Astrocyte (in vitro differentiated cells and primary cell): Measurements from ENCODE around the gene C6orf58. TPM values are rescaled to one million over a fixed set of nuclear protein-coding genes. Genes with fewer than 3 reads are reported as not detected.

ENCODE experiments used
- DNase-seq: peaks from one replicate; pipeline ENCODE4 v3.0.0-alpha.2; 2010; ENCODE audit warnings: low read depth
- FAIRE-seq: peaks from 2 replicates; lab custom pipeline; 2011; peaks lifted over from hg19 to GRCh38; lab: Jason Lieb, UNC
- H2AFZ ChIP-seq: 2 replicates; pipeline ENCODE4 v1.6.0; 2012; ENCODE audit warnings: low read depth, low read length, inconsistent platforms
- H3K27ac ChIP-seq: 2 replicates; pipeline ENCODE4 v1.5.1; 2011; ENCODE audit warnings: low read depth, low read length, inconsistent platforms
- H3K27me3 ChIP-seq: 2 replicates; pipeline ENCODE4 v1.6.0; 2011; ENCODE audit warnings: low read length, inconsistent platforms; ENCODE audit not compliant: insufficient read depth
- H3K36me3 ChIP-seq: 2 replicates; pipeline ENCODE4 v1.5.1; 2011; ENCODE audit warnings: low read length, inconsistent platforms; ENCODE audit not compliant: insufficient read depth
- H3K4me1 ChIP-seq: 2 replicates; pipeline ENCODE4 v1.5.1; 2011; ENCODE audit warnings: low read length, inconsistent platforms; ENCODE audit not compliant: insufficient read depth
- H3K4me2 ChIP-seq: 2 replicates; pipeline ENCODE4 v1.6.0; 2012; ENCODE audit warnings: low read length, inconsistent platforms
- H3K4me3 ChIP-seq: 2 replicates; pipeline ENCODE4 v1.5.1; 2011; ENCODE audit warnings: low read depth, mild to moderate bottlenecking, low read length, inconsistent platforms; ENCODE audit not compliant: insufficient read depth
- H3K79me2 ChIP-seq: 2 replicates; pipeline ENCODE4 v1.6.0; 2012; ENCODE audit warnings: mild to moderate bottlenecking, low read length, inconsistent platforms; ENCODE audit not compliant: insufficient read depth
- H3K9ac ChIP-seq: 2 replicates; pipeline ENCODE4 v1.6.0; 2012; ENCODE audit warnings: mild to moderate bottlenecking, low read length, inconsistent platforms
- H3K9me3 ChIP-seq: 2 replicates; pipeline ENCODE4 v1.5.1; 2012; ENCODE audit warnings: low read depth, mild to moderate bottlenecking, low read length, inconsistent platforms; ENCODE audit not compliant: insufficient read depth
- H4K20me1 ChIP-seq: 2 replicates; pipeline ENCODE4 v1.6.0; 2012; ENCODE audit warnings: low read length, inconsistent platforms; ENCODE audit not compliant: insufficient read depth
- H3K27ac Mint-ChIP-seq: one replicate; pipeline ENCODE4 v1.8.0; 2021; ENCODE audit warnings: mild to moderate bottlenecking, mixed read lengths; ENCODE audit not compliant: unreplicated experiment
- H3K27me3 Mint-ChIP-seq: one replicate; pipeline ENCODE4 v1.8.0; 2021; ENCODE audit warnings: low read depth, mixed read lengths; ENCODE audit not compliant: unreplicated experiment
- H3K36me3 Mint-ChIP-seq: one replicate; pipeline ENCODE4 v1.8.0; 2021; ENCODE audit warnings: low read depth, mixed read lengths; ENCODE audit not compliant: unreplicated experiment
- H3K4me1 Mint-ChIP-seq: one replicate; pipeline ENCODE4 v1.8.0; 2021; ENCODE audit warnings: low read depth, mixed read lengths; ENCODE audit not compliant: unreplicated experiment
- H3K4me3 Mint-ChIP-seq: one replicate; pipeline ENCODE4 v1.8.0; 2021; ENCODE audit warnings: mild to moderate bottlenecking, moderate library complexity, mixed read lengths; ENCODE audit not compliant: unreplicated experiment
- H3K9me3 Mint-ChIP-seq: one replicate; pipeline ENCODE4 v1.8.0; 2021; ENCODE audit warnings: mild to moderate bottlenecking, mixed read lengths; ENCODE audit not compliant: unreplicated experiment
- CTCF ChIP-seq: IDR thresholded peaks from 2 replicates; pipeline ENCODE4 v1.5.1; 2011; ENCODE audit warnings: low read depth, mild to moderate bottlenecking, inconsistent platforms, low read length, moderate library complexity; ENCODE audit not compliant: insufficient read depth
- EZH2 ChIP-seq: IDR thresholded peaks from 2 replicates; pipeline ENCODE4 v1.6.1; 2012; ENCODE audit warnings: mild to moderate bottlenecking, low read length, inconsistent platforms; ENCODE audit not compliant: insufficient read depth
- total RNA-seq: library from RNA; stranded (reverse); gene quantifications from 2 replicates; pipeline ENCODE4 v1.2.1, GENCODE V29; 2021

C6orf58 gene
- total RNA-seq, 1 donor from 2014 or later: not detected

- Histone ChIP-seq H3K4me2 (no peak overlapping the region), H4K20me1 (no peaks in the 10 kb centered on the region), H3K4me3 (no peak overlapping the region), H3K36me3 (no peaks in the 10 kb centered on the region), H3K9ac (no peak overlapping the region), H3K9me3 (peaks cover 2% of the 10 kb centered on the region), H3K79me2 (no peaks in the 10 kb centered on the region), H3K27ac (no peak overlapping the region), H3K4me1 (no peaks in the 10 kb centered on the region), H3K27me3 (no peaks in the 10 kb centered on the region), H2AFZ (no peak overlapping the region)
- H3K4me1 Mint-ChIP-seq: peaks cover 12% of the 10 kb centered on the region
- no peak overlapping the region for H3K4me3 Mint-ChIP-seq
- H3K36me3 Mint-ChIP-seq: peaks cover 3% of the 10 kb centered on the region
- H3K27me3 Mint-ChIP-seq: no peaks in the 10 kb centered on the region
- no peak for TF ChIP-seq CTCF
- no peak for TF ChIP-seq EZH2
- H3K9me3 Mint-ChIP-seq: no peaks in the 10 kb centered on the region
- FAIRE-seq: no peak
- no peak for DNase-seq
- H3K27ac Mint-ChIP-seq: no peak overlapping the region
Observed at GRCh38 chr6:127585123-127585522, 8.1 kb downstream of the C6orf58 start.

DNA sequence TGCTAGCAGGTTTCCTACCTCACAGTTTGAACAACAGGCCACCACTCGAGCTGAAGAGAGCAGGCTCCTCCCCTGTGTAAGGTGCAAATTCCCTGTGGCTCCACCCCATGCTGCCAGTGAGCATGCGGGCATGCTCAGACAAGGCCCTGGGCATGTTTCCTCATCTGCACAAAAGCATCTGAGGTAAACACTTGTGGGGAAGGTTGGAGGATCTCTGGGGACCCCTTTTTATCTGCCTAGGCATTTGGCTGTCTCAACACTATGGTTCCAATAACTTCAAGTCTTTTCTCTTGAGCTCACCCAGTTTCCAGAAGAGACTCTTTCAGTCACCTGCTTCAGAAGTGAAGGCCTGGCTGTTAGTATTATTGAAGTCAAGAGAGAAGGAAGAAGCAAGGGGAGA is 9.4 kb downstream of the C6orf58 start:
- H3K79me2 ChIP-seq: no peaks in the 10 kb centered on the region
- H3K4me3 ChIP-seq: no peak overlapping the region
- Mint-ChIP-seq H3K4me3 (no peak overlapping the region), H3K27ac (peak overlapping the region; percentile 23), H3K9me3 (no peaks in the 10 kb centered on the region), H3K27me3 (no peaks in the 10 kb centered on the region), H3K36me3 (peaks cover 3% of the 10 kb centered on the region), H3K4me1 (peaks cover 12% of the 10 kb centered on the region)
- DNase-seq (no peak), FAIRE-seq (no peak)
- no peaks in the 10 kb centered on the region for H3K4me1 ChIP-seq
- peaks cover 2% of the 10 kb centered on the region for H3K9me3 ChIP-seq
- no peak for TF ChIP-seq CTCF
- TF ChIP-seq EZH2: no peak
- no peak overlapping the region for H3K9ac ChIP-seq
- H3K4me2 ChIP-seq: no peak overlapping the region
- H2AFZ ChIP-seq: no peak overlapping the region
- no peak overlapping the region for H3K27ac ChIP-seq
- no peaks in the 10 kb centered on the region for H3K27me3 ChIP-seq
- no peaks in the 10 kb centered on the region for H4K20me1 ChIP-seq
- H3K36me3 ChIP-seq: no peaks in the 10 kb centered on the region

DNA sequence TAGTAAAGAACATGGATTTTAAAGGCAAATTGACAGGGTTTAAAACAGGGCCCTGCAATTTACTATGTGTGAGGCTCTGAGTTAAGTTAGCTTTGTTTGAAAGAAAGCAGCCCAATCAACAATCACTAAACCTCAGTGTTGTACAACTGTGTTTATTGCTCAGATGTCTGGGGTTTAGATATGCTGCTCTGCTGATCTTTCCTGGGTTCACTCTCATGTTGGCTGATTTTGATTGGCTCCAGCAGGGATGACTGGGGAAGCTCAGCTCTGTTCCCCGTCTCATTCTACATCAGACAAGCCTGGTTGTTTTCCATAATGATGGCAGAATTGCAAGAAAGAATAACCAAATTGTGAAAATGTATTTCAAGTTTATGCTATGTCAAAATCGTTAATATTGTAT is 10.9 kb downstream of the C6orf58 start:
- Histone ChIP-seq H3K9me3 (peaks cover 2% of the 10 kb centered on the region), H3K4me2 (no peak overlapping the region), H3K27ac (no peak overlapping the region), H3K4me3 (no peak overlapping the region), H3K4me1 (no peaks in the 10 kb centered on the region), H3K79me2 (no peaks in the 10 kb centered on the region), H4K20me1 (no peaks in the 10 kb centered on the region), H3K36me3 (no peaks in the 10 kb centered on the region), H2AFZ (no peak overlapping the region), H3K27me3 (no peaks in the 10 kb centered on the region), H3K9ac (no peak overlapping the region)
- Mint-ChIP-seq H3K27me3 (no peaks in the 10 kb centered on the region), H3K36me3 (no peaks in the 10 kb centered on the region), H3K27ac (no peak overlapping the region), H3K4me3 (no peak overlapping the region), H3K9me3 (no peaks in the 10 kb centered on the region), H3K4me1 (peaks cover 6% of the 10 kb centered on the region)
- no peak for TF ChIP-seq EZH2
- no peak for TF ChIP-seq CTCF
- FAIRE-seq: no peak
- no peak for DNase-seq
